Testis (tissue), 2 donors: ENCODE measurements around the gene EPM2A.

Experiments
- POLR2A ChIP-seq: fragments of 450-650 bp; IDR thresholded peaks from one replicate; pipeline ENCODE4 v1.6.1; 2017; ENCODE audit warnings: antibody characterized with exemption, mild to moderate bottlenecking, moderate library complexity
- TF ChIP-seq, protein P1 (sequence below), 3 experiments: fragments of 450-650 bp in 2 of 3; fragments of 200-600 bp in 1 of 3; sonication (generic) in 1 of 3; IDR thresholded peaks; one replicate each; pipeline ENCODE4 v1.5.1; 2016 to 2019; ENCODE audit warnings: antibody characterized with exemption in 3 of 3, mild to moderate bottlenecking in 2 of 3, moderate library complexity in 1 of 3

DNA sequence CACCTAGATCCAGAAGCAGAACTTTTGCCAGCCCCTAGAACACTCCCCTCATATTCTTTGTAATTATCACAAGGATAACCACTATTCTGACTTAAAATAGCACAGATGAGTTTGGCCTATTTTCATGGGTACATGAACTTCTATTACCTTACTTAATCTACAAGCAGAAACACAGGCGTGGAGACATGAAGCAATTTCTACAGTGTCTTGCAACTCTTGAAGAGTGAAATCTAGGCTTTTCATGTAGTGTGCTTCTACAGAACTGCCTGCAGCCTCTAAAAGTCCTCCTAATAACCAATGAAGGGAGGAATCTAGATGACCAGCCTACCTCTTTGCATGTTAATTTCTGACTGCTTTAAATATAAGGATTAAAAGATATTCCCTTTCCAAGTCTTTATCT is 82.7 kb downstream of the EPM2A start:
- no peak for TF ChIP-seq POLR2A
- TF ChIP-seq, protein P1, sequence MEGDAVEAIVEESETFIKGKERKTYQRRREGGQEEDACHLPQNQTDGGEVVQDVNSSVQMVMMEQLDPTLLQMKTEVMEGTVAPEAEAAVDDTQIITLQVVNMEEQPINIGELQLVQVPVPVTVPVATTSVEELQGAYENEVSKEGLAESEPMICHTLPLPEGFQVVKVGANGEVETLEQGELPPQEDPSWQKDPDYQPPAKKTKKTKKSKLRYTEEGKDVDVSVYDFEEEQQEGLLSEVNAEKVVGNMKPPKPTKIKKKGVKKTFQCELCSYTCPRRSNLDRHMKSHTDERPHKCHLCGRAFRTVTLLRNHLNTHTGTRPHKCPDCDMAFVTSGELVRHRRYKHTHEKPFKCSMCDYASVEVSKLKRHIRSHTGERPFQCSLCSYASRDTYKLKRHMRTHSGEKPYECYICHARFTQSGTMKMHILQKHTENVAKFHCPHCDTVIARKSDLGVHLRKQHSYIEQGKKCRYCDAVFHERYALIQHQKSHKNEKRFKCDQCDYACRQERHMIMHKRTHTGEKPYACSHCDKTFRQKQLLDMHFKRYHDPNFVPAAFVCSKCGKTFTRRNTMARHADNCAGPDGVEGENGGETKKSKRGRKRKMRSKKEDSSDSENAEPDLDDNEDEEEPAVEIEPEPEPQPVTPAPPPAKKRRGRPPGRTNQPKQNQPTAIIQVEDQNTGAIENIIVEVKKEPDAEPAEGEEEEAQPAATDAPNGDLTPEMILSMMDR (IDR thresholded peaks at IDR 0.05): no peak
